HTERT RPE-1 (cell line): Measurements from ENCODE around the gene LHPP.

Experiments used
- in situ Hi-C: fragments of 300-500 bp; cut with MboI; formaldehyde crosslinking; loops from 4 replicates; pipeline ENCODE4 v1.14.3; 2020; ENCODE audit warnings: low sequenced_read_pairs

LHPP gene

GRCh38 chr10:124590216-124591122 is 128.8 kb downstream of the LHPP start:
- in situ Hi-C loops: no loop called here

- in situ Hi-C loops: no loop called here
Observed at GRCh38 chr10:124591123-124591495, 129.5 kb downstream of the LHPP start.

- in situ Hi-C loops: no loop called here
Observed at GRCh38 chr10:124592101-124592500, 130.5 kb downstream of the LHPP start.

GRCh38 chr10:124592736-124593430 is 131.3 kb downstream of the LHPP start:
- in situ Hi-C loops: no loop called here

- in situ Hi-C loops: no loop called here
Observed at GRCh38 chr10:124593431-124593985, 131.9 kb downstream of the LHPP start.

- in situ Hi-C loops: no loop called here
Observed at GRCh38 chr10:124594240-124594639, 132.6 kb downstream of the LHPP start.

GRCh38 chr10:124595143-124595883 is 133.7 kb downstream of the LHPP start:
- in situ Hi-C loops: no loop called here

- in situ Hi-C loops: no loop called here
Observed at GRCh38 chr10:124596116-124596785, 134.6 kb downstream of the LHPP start.

GRCh38 chr10:124596962-124597845 is 135.6 kb downstream of the LHPP start:
- in situ Hi-C loops: no loop called here

- in situ Hi-C loops: no loop called here
Observed at GRCh38 chr10:124597846-124598165, 136.2 kb downstream of the LHPP start.

GRCh38 chr10:124598196-124598595 is 136.6 kb downstream of the LHPP start:
- in situ Hi-C loops: no loop called here

GRCh38 chr10:124598773-124599587 is 137.4 kb downstream of the LHPP start:
- in situ Hi-C loops: no loop called here

- in situ Hi-C loops: no loop called here
Observed at GRCh38 chr10:124599588-124600050, 138.0 kb downstream of the LHPP start.

GRCh38 chr10:124600051-124600880 is 138.6 kb downstream of the LHPP start:
- in situ Hi-C loops: no loop called here

GRCh38 chr10:124601016-124601415 is 139.4 kb downstream of the LHPP start:
- in situ Hi-C loops: no loop called here

GRCh38 chr10:124601431-124602120 is 140.0 kb downstream of the LHPP start:
- in situ Hi-C loops: no loop called here

- in situ Hi-C loops: no loop called here
Observed at GRCh38 chr10:124602121-124602561, 140.5 kb downstream of the LHPP start.
